Measurements from ENCODE around the gene ZNF474. TPM values are rescaled to one million over a fixed set of nuclear protein-coding genes. Genes with fewer than 3 reads are reported as not detected.
A peak's percentile ranks its signal among the peaks of the same experiment; 100 is the strongest.

Gene ZNF474
- total RNA-seq, result under 1 TPM in 1 of 4 donors, not detected in 3; 0.16 TPM

DNA sequence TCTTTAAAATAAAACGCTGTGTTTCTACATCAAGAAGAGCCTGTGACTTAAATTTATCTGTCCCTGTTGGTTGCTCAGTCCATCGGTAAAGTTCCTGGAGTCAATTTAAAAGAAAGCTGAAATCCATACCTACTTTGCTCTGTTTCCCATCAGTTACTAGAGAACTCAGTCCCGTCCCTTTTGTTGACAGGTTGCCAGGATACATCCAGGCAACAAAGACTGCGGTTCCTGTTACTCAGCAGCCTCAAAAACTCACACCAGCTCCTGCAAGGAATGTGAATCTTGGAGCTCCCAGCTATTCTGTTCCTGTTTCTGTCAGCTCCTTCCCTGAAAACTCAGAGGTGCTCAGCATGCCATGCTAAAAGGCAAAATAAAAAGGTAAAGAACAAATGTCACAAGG lies at the start of gene ZNF474:
TSS of gene ZNF474 (plus strand) at position 241 of the 400 bp plus-strand sequence. CDS start 22,445 bp downstream, outside the sequence.
- H3K4me1 ChIP-seq, result no peaks in the 10 kb centered on the region
- intact Hi-C loops (cut with DNase I; ENCODE audit: low total_unique reads), result no loop called here
- no peaks in the 10 kb centered on the region for H3K27me3 ChIP-seq
- DNase-seq (no peak), ATAC-seq (peak in 1 of 2 donors; percentile 30)
- H3K36me3 ChIP-seq, result no peaks in the 10 kb centered on the region
- TF ChIP-seq, protein P1, sequence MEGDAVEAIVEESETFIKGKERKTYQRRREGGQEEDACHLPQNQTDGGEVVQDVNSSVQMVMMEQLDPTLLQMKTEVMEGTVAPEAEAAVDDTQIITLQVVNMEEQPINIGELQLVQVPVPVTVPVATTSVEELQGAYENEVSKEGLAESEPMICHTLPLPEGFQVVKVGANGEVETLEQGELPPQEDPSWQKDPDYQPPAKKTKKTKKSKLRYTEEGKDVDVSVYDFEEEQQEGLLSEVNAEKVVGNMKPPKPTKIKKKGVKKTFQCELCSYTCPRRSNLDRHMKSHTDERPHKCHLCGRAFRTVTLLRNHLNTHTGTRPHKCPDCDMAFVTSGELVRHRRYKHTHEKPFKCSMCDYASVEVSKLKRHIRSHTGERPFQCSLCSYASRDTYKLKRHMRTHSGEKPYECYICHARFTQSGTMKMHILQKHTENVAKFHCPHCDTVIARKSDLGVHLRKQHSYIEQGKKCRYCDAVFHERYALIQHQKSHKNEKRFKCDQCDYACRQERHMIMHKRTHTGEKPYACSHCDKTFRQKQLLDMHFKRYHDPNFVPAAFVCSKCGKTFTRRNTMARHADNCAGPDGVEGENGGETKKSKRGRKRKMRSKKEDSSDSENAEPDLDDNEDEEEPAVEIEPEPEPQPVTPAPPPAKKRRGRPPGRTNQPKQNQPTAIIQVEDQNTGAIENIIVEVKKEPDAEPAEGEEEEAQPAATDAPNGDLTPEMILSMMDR (IDR thresholded peaks at IDR 0.05 in 4 of 5, conservative IDR thresholded peaks at IDR 0.05 in 1 of 5), result no peak
- no peak within 1 kb of the TSS for H3K27ac ChIP-seq
- no peak within 1 kb of the TSS for H3K4me3 ChIP-seq
- no peaks in the 10 kb centered on the region for H3K9me3 ChIP-seq
- in situ Hi-C loops (cut with MboI; ENCODE audit: low sequenced_read_pairs in 4 of 4), result no loop called here

DNA sequence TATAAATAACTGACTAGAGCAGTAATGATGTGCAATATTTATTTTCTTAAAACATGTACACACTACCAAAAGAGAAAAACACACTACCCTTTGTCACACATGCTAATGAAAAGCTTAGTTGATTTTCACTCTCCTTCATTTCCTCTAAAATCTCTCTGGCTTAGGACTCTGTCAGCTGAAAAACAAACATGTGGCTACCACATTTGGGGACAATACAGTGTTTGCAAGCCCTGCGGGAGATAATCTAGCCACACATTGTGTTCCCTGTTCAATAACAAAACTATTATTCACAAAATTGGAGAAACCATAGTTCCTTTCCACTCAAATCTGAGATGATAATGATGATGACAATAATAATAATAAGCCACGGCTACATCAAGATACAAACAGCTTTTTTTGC lies 47.8 kb upstream of the ZNF474 start:
- no peak for DNase-seq
- Histone ChIP-seq H3K9me3 (no peaks in the 10 kb centered on the region), H3K27ac (no peak overlapping the region), H3K4me3 (no peak overlapping the region), H3K27me3 (peaks cover 0 to 11% (median 5%) of the 10 kb centered on the region in 3 donors), H3K4me1 (peaks cover 0 to 14% of the 10 kb centered on the region in 2 donors), H3K36me3 (no peaks in the 10 kb centered on the region)
- intact Hi-C loops (cut with DNase I; ENCODE audit: low total_unique reads) (no loop called here), in situ Hi-C loops (cut with MboI; ENCODE audit: low sequenced_read_pairs in 4 of 4) (no loop called here)
- TF ChIP-seq, protein P1 (IDR thresholded peaks at IDR 0.05 in 4 of 5, conservative IDR thresholded peaks at IDR 0.05 in 1 of 5), result no peak
- TF ChIP-seq POLR2A (IDR thresholded peaks at IDR 0.05), result no peak
- no peak for ATAC-seq

- no peaks in the 10 kb centered on the region for H3K36me3 ChIP-seq
- H3K27ac ChIP-seq, result no peak overlapping the region
- TF ChIP-seq, protein P1 (IDR thresholded peaks at IDR 0.05 in 4 of 5, conservative IDR thresholded peaks at IDR 0.05 in 1 of 5), result no peak
- TF ChIP-seq POLR2A (IDR thresholded peaks at IDR 0.05), result no peak
- no peak overlapping the region for H3K4me3 ChIP-seq
- DNase-seq, result no peak
- peaks cover 0 to 2% of the 10 kb centered on the region in 2 donors for H3K4me1 ChIP-seq
- intact Hi-C loops (cut with DNase I; ENCODE audit: low total_unique reads), result no loop called here
- ATAC-seq, result no peak
- no peaks in the 10 kb centered on the region for H3K9me3 ChIP-seq
- peaks cover 0 to 3% (median 2%) of the 10 kb centered on the region in 3 donors for H3K27me3 ChIP-seq
- in situ Hi-C loops (cut with MboI; ENCODE audit: low sequenced_read_pairs in 4 of 4), result no loop called here
Observed at GRCh38 chr5:122083535-122083934, 45.8 kb upstream of the ZNF474 start.

GRCh38 chr5:122085041-122085440 lies 44.3 kb upstream of the ZNF474 start:
- Histone ChIP-seq H3K27ac (no peak overlapping the region), H3K4me3 (no peak overlapping the region), H3K36me3 (no peaks in the 10 kb centered on the region), H3K9me3 (no peaks in the 10 kb centered on the region), H3K4me1 (no peaks in the 10 kb centered on the region), H3K27me3 (no peaks in the 10 kb centered on the region)
- intact Hi-C loops (cut with DNase I; ENCODE audit: low total_unique reads), result no loop called here
- in situ Hi-C loops (cut with MboI; ENCODE audit: low sequenced_read_pairs in 4 of 4), result no loop called here
- no peak for TF ChIP-seq POLR2A (IDR thresholded peaks at IDR 0.05)
- TF ChIP-seq, protein P1 (IDR thresholded peaks at IDR 0.05 in 4 of 5, conservative IDR thresholded peaks at IDR 0.05 in 1 of 5), result no peak
- ATAC-seq (no peak), DNase-seq (no peak)
